SKM-1 treated with dmso at 0.1 percent for 144 hours (cell line): ENCODE data around the gene CGB7.
A peak's percentile ranks its signal among the peaks of the same experiment; 100 is the strongest.
"Not testable (repeated sequence)": the region's sequence is repeated elsewhere in the genome, so short reads cannot be mapped to it uniquely, and the experiment has no call there.

Source experiments
- DNase-seq: peaks from one replicate; lab custom pipeline; 2025; ENCODE audit not compliant: unreplicated experiment; lab: John Stamatoyannopoulos, UW

The CGB7 gene

DNA sequence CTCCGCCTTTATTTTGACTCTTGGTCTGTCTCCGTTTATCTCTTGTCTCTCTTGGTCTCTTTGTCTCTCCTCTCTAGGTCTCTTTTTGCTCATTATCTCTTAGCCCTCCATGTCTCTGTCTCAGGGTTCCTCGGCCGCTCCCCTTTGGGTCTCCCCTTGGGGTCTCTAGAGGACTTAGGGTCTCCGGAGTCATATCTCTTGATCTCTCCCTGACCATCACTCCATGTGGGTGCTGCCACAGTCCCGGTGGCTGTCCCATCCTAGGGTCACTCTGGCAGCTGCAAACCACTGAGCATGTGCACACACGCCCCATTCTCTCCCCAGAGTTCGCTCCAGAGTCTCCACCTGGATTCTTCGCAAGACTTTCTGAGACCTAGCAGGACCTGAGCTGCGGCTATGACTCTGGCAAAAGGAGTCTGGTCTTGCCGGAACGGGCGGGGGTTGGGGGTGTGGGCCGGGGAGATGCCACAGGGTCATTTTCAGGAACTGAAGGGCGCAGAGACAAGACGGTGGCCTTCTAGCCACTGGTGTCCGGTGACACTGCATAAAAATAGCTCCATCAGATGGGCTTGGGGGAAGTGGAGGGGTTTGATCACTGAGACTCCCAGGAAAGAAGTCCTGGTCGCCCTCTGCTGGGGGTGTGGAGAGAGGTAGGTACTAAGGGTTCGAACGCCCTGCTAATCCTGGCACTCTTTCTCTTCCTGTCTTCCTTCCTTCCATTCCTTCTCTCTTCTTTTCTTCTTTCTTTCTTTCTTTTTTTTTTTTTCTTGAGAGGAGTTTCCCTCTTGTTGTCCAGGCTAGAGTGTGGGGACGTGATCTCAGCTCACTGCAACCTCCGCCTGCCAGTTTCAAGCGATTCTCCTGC lies 16.2 kb upstream of the CGB7 start:
- DNase-seq = peak; percentile 6

DNA sequence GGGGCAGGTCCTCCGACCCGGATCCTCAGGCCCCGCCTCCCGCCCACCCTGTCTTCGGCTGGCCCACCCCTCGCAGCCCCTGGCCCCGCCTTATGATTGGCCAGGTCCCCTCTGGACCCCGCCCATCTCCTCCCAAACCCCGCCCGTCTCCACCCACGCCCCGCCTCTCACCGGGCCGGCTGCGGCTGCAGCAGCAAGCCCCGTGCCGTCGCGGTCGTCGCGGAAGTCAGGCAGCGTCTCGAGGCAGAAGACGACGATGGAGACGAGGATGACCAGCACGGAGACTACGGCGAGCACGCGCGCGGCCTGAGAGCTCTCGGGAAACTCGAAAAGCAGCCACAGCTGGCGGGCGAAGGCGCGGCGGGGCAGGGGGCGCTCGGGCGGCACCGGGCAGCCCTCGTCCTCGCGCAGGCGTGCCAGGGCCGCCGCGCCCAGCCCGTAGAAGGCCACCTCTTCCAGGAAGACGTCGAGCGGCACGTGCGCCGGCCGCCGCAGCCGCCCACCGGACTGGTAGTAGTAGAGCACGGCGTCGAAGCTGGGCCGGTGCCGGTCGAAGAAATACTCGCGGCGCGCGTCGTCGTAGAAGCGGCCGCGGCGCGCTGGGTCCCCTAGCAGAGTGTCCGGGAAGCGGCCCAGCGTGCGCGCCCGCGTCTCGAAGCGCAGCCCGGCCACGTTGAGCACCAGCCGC lies 14.5 kb upstream of the CGB7 start:
- DNase-seq = no peak

GRCh38 chr19:49070416-49070815 lies 12.9 kb upstream of the CGB7 start:
- DNase-seq = no peak

- no peak for DNase-seq
Observed at GRCh38 chr19:49069026-49069425, 11.5 kb upstream of the CGB7 start.

DNA sequence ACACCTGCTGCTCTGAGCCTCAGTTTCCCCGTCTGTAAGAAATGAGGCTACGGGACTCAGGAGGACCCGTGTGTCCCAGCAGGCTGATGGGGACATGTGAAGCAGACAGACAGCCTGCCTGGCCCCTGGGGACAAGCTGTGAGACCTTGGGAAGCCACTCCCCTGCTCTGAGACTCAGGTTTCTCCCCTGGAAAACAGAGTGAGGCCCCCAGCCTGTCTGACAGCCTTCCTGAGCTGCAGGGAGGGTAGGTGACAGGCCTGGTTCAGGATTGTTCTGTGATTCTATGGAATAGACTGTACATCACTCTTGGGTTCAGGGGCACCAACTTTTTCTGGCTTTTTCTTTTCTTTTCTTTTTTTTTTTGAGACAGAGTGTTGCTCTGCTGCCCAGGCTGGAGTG lies 10.0 kb upstream of the CGB7 start:
- DNase-seq = no peak

DNA sequence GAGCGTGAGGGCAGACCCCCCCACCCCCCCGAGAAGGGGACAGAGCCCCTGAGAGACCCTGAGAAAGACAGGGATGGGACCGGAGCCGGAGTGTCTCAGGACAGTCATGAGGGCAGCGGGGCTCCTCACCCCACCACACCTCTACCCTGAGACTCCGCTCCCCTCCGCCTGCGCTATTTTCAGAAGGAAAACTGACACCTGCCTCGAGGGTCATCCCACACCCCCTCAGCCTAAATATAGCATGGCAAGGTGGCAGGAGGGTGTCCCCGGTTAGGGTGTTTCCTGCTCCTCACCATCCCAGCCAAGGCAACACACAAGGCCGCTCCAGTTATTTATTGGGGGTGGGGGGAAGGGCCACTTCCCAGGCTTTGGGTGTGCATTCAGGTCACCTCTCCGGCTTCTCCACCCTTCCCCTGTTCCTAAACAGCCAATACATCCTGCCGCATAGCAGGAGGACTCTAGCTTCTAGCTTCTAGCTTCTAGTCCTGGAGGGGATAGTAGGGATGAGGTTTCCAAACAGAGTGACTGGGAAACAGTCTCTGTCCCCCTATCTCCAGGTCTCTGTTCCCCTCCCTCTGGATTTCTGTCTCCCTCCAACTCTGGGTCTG lies 8.5 kb upstream of the CGB7 start:
- no peak for DNase-seq

GRCh38 chr19:49064768-49065611 lies 7.4 kb upstream of the CGB7 start, which contains the start of gene NTF4:
NTF4 (minus strand) TSS chr19:49064818; CDS start chr19:49061997, 2,821 bp downstream.
- DNase-seq = no peak

- no peak for DNase-seq
Observed at GRCh38 chr19:49064029-49064629, 6.6 kb upstream of the CGB7 start.

- DNase-seq = no peak
Observed at GRCh38 chr19:49061445-49061844, 3.9 kb upstream of the CGB7 start.

GRCh38 chr19:49061000-49061399 lies 3.5 kb upstream of the CGB7 start:
- DNase-seq = no peak

DNA sequence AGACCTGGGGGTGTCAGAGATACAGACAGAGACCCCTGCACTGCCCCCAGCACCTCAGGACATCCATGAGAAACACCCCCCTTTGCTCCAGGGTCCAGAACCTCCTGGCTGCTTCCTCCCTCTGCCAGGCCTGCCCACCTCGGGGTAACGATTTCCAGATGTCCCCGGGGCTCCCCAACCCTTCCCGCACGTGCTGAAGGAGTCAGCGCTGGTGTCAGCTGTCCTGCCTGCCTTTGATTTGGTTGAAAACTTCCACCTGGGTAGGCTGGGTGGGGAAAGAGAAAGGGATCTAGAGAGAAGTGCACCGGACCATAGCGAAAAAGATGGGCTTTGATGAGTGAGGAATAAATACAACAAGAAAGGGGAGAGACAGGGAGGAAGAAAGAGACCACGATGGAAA lies 1.5 kb upstream of the CGB7 start:
- DNase-seq = no peak

DNA sequence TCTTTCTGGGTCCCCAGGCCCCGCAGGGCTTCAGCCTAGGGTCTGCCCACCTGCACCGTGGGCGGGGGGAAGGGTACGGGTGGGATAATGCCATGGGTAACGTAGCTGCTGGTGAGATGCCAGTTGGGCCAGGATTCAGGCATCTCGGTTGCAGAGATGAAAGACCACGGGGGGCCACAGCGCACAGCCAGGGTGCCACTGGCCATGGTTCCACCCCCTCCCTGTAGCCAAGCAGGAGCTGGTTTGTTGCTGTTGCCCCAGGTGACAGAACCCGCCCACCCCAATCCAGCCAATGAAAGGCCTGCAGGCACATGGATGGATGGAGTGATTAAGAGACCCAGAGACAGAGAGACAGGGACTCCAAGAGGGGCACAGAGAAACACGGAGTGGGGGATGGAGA lies 1.0 kb upstream of the CGB7 start:
- no peak for DNase-seq

- DNase-seq = not testable (repeated sequence)
Observed at GRCh38 chr19:49056902-49057596, 500 bp downstream of the CGB7 start.

GRCh38 chr19:49056101-49056901 lies 1.2 kb downstream of the CGB7 start:
- DNase-seq = no peak

DNA sequence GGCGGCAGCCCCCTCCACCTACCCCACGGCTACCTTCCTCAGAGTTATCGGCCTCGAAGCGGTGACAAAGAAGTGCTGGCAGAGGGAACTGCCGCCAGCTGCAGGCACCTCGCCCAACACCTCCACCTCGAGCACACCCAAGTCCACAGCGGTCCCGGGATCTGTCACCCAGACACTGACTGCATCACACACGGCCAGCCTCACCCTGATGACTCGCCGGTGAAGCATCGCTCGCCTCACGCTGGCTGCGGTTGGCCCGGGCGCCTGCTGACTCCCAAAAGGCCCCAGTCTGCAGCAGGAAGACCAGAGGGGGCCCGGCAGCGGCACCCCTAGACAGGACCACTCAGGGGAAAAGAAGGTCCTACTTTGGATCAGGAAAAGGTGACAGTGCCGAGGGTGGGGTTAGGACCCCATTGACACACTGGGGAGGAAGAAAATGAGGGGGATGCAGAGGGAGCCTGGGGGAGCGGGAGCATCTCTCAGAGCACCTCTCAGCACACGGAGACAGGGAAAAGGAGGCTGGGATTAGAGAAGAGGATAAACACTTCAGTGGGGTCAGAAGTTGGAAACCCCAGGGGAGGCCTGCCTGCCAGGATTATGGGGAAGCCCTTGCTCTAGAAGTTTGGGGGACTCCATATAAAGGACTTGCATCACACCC lies 7.0 kb downstream of the CGB7 start:
- not testable (repeated sequence) for DNase-seq

DNA sequence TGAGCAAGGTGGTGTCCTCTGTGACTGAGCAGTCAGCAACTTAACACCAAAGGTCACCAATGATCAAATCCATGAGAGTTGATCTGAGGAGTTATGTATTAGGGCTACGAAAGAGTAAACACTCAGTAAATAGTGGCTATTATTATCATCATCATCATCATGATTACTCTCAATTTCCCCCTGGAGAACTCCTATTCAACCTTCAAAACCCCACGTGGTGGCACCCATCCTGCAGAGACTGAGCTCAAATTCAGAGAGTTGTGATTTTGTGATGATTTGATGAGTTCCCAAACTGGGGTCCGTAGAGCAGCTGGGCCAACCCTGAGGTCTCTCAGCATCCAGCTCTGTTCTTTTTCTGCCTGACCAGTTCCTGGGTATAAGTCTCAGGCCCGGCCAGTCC lies 7.7 kb downstream of the CGB7 start:
- DNase-seq = not testable (repeated sequence)

GRCh38 chr19:49049011-49049410 lies 8.5 kb downstream of the CGB7 start, which contains the start of gene CGB8:
CGB8 (minus strand) TSS chr19:49049111; CDS start chr19:49048739, 372 bp downstream.
- not testable (repeated sequence) for DNase-seq

- DNase-seq = not testable (repeated sequence)
Observed at GRCh38 chr19:49043548-49043947, 14.0 kb downstream of the CGB7 start, which contains the start of gene CGB5. CGB5 (plus strand) TSS chr19:49043848; CDS start chr19:49044210, 362 bp downstream.
